IMR-90 (cell line): ENCODE data around the gene PCNX2. TPM values are rescaled to one million over a fixed set of nuclear protein-coding genes. Genes with fewer than 3 reads are reported as not detected.

Source experiments
- ATAC-seq: fragments of 200-7000 bp; cut with Tn5 transposase; 2 replicates; pipeline ENCODE4 v1.9.1; 2020; ENCODE audit warnings: low read depth, mild to moderate bottlenecking, moderate library complexity
- BruUV-seq: library from RNA; stranded (reverse); fragments of 400-500 nt; replicated peaks from 2 replicates; lab custom pipeline; 2021; lab: Mats Ljungman, UMichigan
- CTCF ChIA-PET: fragments of 300-600 bp; formaldehyde crosslinking; extraction: SDS; loops from one replicate; lab custom pipeline; 2021; ENCODE audit warnings: antibody characterized with exemption; lab: Yijun Ruan, JAX
- POLR2A ChIA-PET: fragments of 300-600 bp; sonication (Branson Sonifier 250); formaldehyde crosslinking; loops from one replicate; lab custom pipeline; 2022; ENCODE audit warnings: antibody characterized with exemption; ENCODE audit not compliant: unreplicated experiment; lab: Charles Lee
- DNase-seq: peaks from one replicate; pipeline ENCODE4 v3.0.0; 2013
- H2AFZ ChIP-seq: replicated peaks from 2 replicates; pipeline ENCODE3; 2013; ENCODE audit warnings: low read length, mild to moderate bottlenecking; ENCODE audit not compliant: poor library complexity
- H2AK5ac ChIP-seq: 2 replicates; pipeline ENCODE4 v1.6.1; 2013; ENCODE audit warnings: low read depth, low read length, inconsistent platforms
- H2AK9ac ChIP-seq: replicated peaks from 2 replicates; pipeline ENCODE3; 2013; ENCODE audit warnings: mild to moderate bottlenecking, low read depth, low read length, moderate library complexity; ENCODE audit not compliant: poor library complexity
- H2BK120ac ChIP-seq: 2 replicates; pipeline ENCODE4 v1.6.1; 2013; ENCODE audit warnings: low read depth, low read length, inconsistent platforms
- H2BK15ac ChIP-seq: 3 replicates; pipeline ENCODE4 v1.6.1; 2013; ENCODE audit warnings: low read depth, low read length, inconsistent platforms
- H2BK20ac ChIP-seq: 2 replicates; pipeline ENCODE4 v1.6.1; 2013; ENCODE audit warnings: low read depth, mild to moderate bottlenecking, inconsistent platforms, low read length, moderate library complexity
- H2BK5ac ChIP-seq: 2 replicates; pipeline ENCODE4 v1.6.1; 2013; ENCODE audit warnings: mild to moderate bottlenecking, low read depth, low read length, inconsistent platforms; ENCODE audit not compliant: poor library complexity, severe bottlenecking
- H3K14ac ChIP-seq: replicated peaks from 2 replicates; pipeline ENCODE4 v1.6.1; 2013; ENCODE audit warnings: low read depth, low read length, inconsistent platforms
- H3K18ac ChIP-seq: 2 replicates; pipeline ENCODE4 v1.6.1; 2013; ENCODE audit warnings: low read depth, low read length, control low read depth
- H3K23ac ChIP-seq: 2 replicates; pipeline ENCODE4 v1.6.1; 2013; ENCODE audit warnings: low read depth, low read length, inconsistent platforms
- H3K27ac ChIP-seq: 2 replicates; pipeline ENCODE4 v1.5.1; 2013; ENCODE audit warnings: mild to moderate bottlenecking, control low read depth, low read length; ENCODE audit not compliant: insufficient read depth
- H3K27me3 ChIP-seq: 2 replicates; pipeline ENCODE4 v1.6.1; 2013; ENCODE audit warnings: low read length; ENCODE audit not compliant: control insufficient read depth, insufficient read depth
- H3K36me3 ChIP-seq: 2 replicates; pipeline ENCODE4 v1.6.1; 2013; ENCODE audit warnings: low read length, mixed read lengths; ENCODE audit not compliant: control insufficient read depth, insufficient read depth
- H3K4ac ChIP-seq: 2 replicates; pipeline ENCODE4 v1.6.1; 2013; ENCODE audit warnings: low read depth, low read length, inconsistent platforms
- H3K4me1 ChIP-seq: 2 replicates; pipeline ENCODE4 v1.6.1; 2013; ENCODE audit warnings: low read length, mixed read lengths; ENCODE audit not compliant: control insufficient read depth, insufficient read depth
- H3K4me2 ChIP-seq: 2 replicates; pipeline ENCODE4 v1.6.1; 2013; ENCODE audit warnings: low read depth, mild to moderate bottlenecking, control low read depth, low read length, moderate library complexity
- H3K4me3 ChIP-seq: 2 replicates; pipeline ENCODE4 v1.5.1; 2013; ENCODE audit warnings: low read depth, mild to moderate bottlenecking, control low read depth, low read length, moderate library complexity; ENCODE audit not compliant: insufficient read depth
- H3K56ac ChIP-seq: 2 replicates; pipeline ENCODE4 v1.6.1; 2013; ENCODE audit warnings: low read length, inconsistent platforms; ENCODE audit not compliant: insufficient read depth; ENCODE audit errors: extremely low read depth
- H3K79me1 ChIP-seq, 2 experiments: 2 replicates each; pipeline ENCODE4 v1.6.1; 2013; ENCODE audit warnings: low read length in 2 of 2, inconsistent platforms in 1 of 2, low read depth in 1 of 2
- H3K9ac ChIP-seq: 2 replicates; pipeline ENCODE4 v1.6.1; 2013; ENCODE audit warnings: low read depth, low read length, control low read depth
- H3K9me1 ChIP-seq: 2 replicates; pipeline ENCODE4 v1.6.1; 2013; ENCODE audit warnings: low read length, inconsistent platforms; ENCODE audit not compliant: insufficient read depth
- H3K9me3 ChIP-seq: 2 replicates; pipeline ENCODE4 v1.6.1; 2013; ENCODE audit warnings: low read length; ENCODE audit not compliant: control insufficient read depth, insufficient read depth
- H4K20me1 ChIP-seq: 2 replicates; pipeline ENCODE4 v1.6.1; 2013; ENCODE audit warnings: low read length, inconsistent platforms; ENCODE audit not compliant: insufficient read depth
- H4K5ac ChIP-seq: 2 replicates; pipeline ENCODE4 v1.6.1; 2013; ENCODE audit warnings: mild to moderate bottlenecking, low read depth, low read length, control low read depth
- H4K8ac ChIP-seq, 2 experiments: 2 replicates each; pipeline ENCODE4 v1.6.1; 2013; ENCODE audit warnings: low read depth in 2 of 2, low read length in 2 of 2, control low read depth in 1 of 2, inconsistent platforms in 1 of 2
- H4K91ac ChIP-seq: 2 replicates; pipeline ENCODE4 v1.6.1; 2013; ENCODE audit warnings: low read depth, low read length, inconsistent platforms; ENCODE audit not compliant: insufficient read depth
- BHLHE40 ChIP-seq: fragments of 150-350 bp; IDR thresholded peaks from 2 replicates; pipeline ENCODE4 v1.6.1; 2016; ENCODE audit warnings: mild to moderate bottlenecking, low read depth, low read length
- CHD1 ChIP-seq: IDR thresholded peaks from 2 replicates; pipeline ENCODE4 v1.6.1; 2012; ENCODE audit warnings: low read depth, low read length, improper control_type of control experiment
- CTCF ChIP-seq: conservative IDR thresholded peaks from 2 replicates; pipeline ENCODE4 v1.5.1; 2012; ENCODE audit warnings: mild to moderate bottlenecking, low read depth, low read length, improper control_type of control experiment
- FOS ChIP-seq: fragments of 150-350 bp; IDR thresholded peaks from 2 replicates; pipeline ENCODE4 v1.6.1; 2016; ENCODE audit warnings: low read depth, low read length
- MAFK ChIP-seq: IDR thresholded peaks from 2 replicates; pipeline ENCODE4 v1.6.1; 2012; ENCODE audit warnings: low read depth, low read length, improper control_type of control experiment
- MAZ ChIP-seq: IDR thresholded peaks from 2 replicates; pipeline ENCODE4 v1.6.1; 2012; ENCODE audit warnings: low read depth, mild to moderate bottlenecking, low read length, improper control_type of control experiment, moderate library complexity, borderline replicate concordance
- MXI1 ChIP-seq: IDR thresholded peaks from 2 replicates; pipeline ENCODE4 v1.6.1; 2012; ENCODE audit warnings: low read depth, mild to moderate bottlenecking, low read length, moderate library complexity, borderline replicate concordance
- NFE2L2 ChIP-seq: fragments of 150-350 bp; IDR thresholded peaks from 2 replicates; pipeline ENCODE4 v1.6.1; 2016; ENCODE audit warnings: low read depth, mild to moderate bottlenecking, low read length
- POLR2A ChIP-seq: IDR thresholded peaks from 2 replicates; pipeline ENCODE4 v1.6.1; 2012; ENCODE audit warnings: mild to moderate bottlenecking, low read depth, low read length
- RAD21 ChIP-seq: IDR thresholded peaks from 2 replicates; pipeline ENCODE4 v1.6.1; 2012; ENCODE audit warnings: low read length, improper control_type of control experiment
- RCOR1 ChIP-seq: IDR thresholded peaks from 2 replicates; pipeline ENCODE4 v1.6.1; 2012; ENCODE audit warnings: mild to moderate bottlenecking, low read length, improper control_type of control experiment; ENCODE audit not compliant: insufficient replicate concordance
- RFX5 ChIP-seq: IDR thresholded peaks from 2 replicates; pipeline ENCODE4 v1.8.0; 2012; ENCODE audit warnings: low read depth, mild to moderate bottlenecking, low read length, moderate library complexity
- SMC3 ChIP-seq: fragments of 150-350 bp; IDR thresholded peaks from 2 replicates; pipeline ENCODE4 v1.6.1; 2016; ENCODE audit warnings: low read depth, mild to moderate bottlenecking, antibody characterized with exemption, low read length, moderate library complexity
- USF2 ChIP-seq: fragments of 150-350 bp; IDR thresholded peaks from 2 replicates; pipeline ENCODE4 v1.6.1; 2017; ENCODE audit warnings: mild to moderate bottlenecking, antibody characterized with exemption, low read length, low read depth
- WGBS, 2 experiments: methylation state at CpG; one replicate each; pipeline versions ENCODE4 v1.1.5 to v1.1.7; 2013; ENCODE audit warnings: missing lambda C conversion rate in 2 of 2; ENCODE audit not compliant: insufficient read length in 1 of 2; ENCODE audit errors: extremely low coverage in 2 of 2; 5-methylcytosine and 5-hydroxymethylcytosine counted together
- dilution Hi-C: fragments of 300-500 bp; cut with HindIII; formaldehyde crosslinking; loops from one replicate; pipeline ENCODE4 v1.14.3; 2018; ENCODE audit warnings: low sequenced_read_pairs; ENCODE audit not compliant: unreplicated experiment
- in situ Hi-C: fragments of 300-500 bp; cut with MboI; formaldehyde crosslinking; loops from 3 replicates; pipeline ENCODE4 v1.14.3; 2019; ENCODE audit warnings: low sequenced_read_pairs, inconsistent platforms, mixed read lengths
- intact Hi-C: fragments of 100-400 bp; cut with micrococcal nuclease; formaldehyde crosslinking; loops from 2 replicates; pipeline ENCODE4 v1.10.0; 2022
- polyA plus RNA-seq, 3 experiments: library from polyadenylated mRNA; depleted of rRNA; stranded (reverse); fragments of >200 nt; gene quantifications; 2 replicates each; pipeline ENCODE4 v1.2.3, GENCODE V29; 2012; ENCODE audit warnings: low replicate concordance in 1 of 3
- total RNA-seq: library from RNA; depleted of rRNA; stranded (reverse); fragments of >200 nt; gene quantifications from 2 replicates; pipeline ENCODE4 v1.2.3, GENCODE V29; 2012
- TF ChIP-seq, protein P1 (sequence below): fragments of 150-350 bp; IDR thresholded peaks from 2 replicates; pipeline ENCODE4 v1.6.1; 2016; ENCODE audit warnings: low read depth, mild to moderate bottlenecking, low read length, moderate library complexity, borderline replicate concordance

The PCNX2 gene
- total and polyA plus RNA-seq, 2 of the 4 experiments (the other 2 are of a cell fraction), result 15.9 to 22.6 TPM

GRCh38 chr1:233253231-233253831 is 42.2 kb downstream of the PCNX2 start:
- Histone ChIP-seq H4K8ac (peak overlapping the region in 1 of 2 experiments; percentile 1; a peak in 1 of 4 replicates), H2AK9ac (no peak overlapping the region), H4K91ac (peak overlapping the region; percentile 16; the same call in 1 of the 2 replicates), H3K79me1 (peaks cover 7 to 8% of the 10 kb centered on the region in 2 experiments; a peak in 3 of 4 replicates), H3K4ac (0 out of 2 replicates have a peak overlapping the region, but pooled peaks have one; percentile 43), H4K20me1 (no peaks in the 10 kb centered on the region; the same call in 1 of the 2 replicates), H3K23ac (no peak overlapping the region), H3K56ac (no peak overlapping the region), H3K27ac (peak overlapping the region; percentile 22; the same call in 1 of the 2 replicates), H3K18ac (peak overlapping the region; percentile 16; the same call in 1 of the 2 replicates), H3K9me3 (no peaks in the 10 kb centered on the region), H2AFZ (no peak overlapping the region), H2BK120ac (peak overlapping the region; percentile 23; the same call in 1 of the 2 replicates), H2BK15ac (no peak overlapping the region), H3K9me1 (peaks cover 14% of the 10 kb centered on the region), H3K27me3 (no peaks in the 10 kb centered on the region), H3K9ac (no peak overlapping the region), H3K4me2 (no peak overlapping the region; the same call in 1 of the 2 replicates), H3K36me3 (peaks cover 20% of the 10 kb centered on the region), H2BK20ac (no peak overlapping the region; the same call in 1 of the 2 replicates), H3K4me1 (peaks cover 10% of the 10 kb centered on the region), H3K14ac (0 out of 2 replicates have a peak overlapping the region, but pooled peaks have one; percentile 14), H2AK5ac (no peak overlapping the region), H4K5ac (no peak overlapping the region; the same call in 1 of the 2 replicates), H3K4me3 (no peak overlapping the region), H2BK5ac (peak overlapping the region; percentile 41)
- intact Hi-C loops (no loop called here), dilution Hi-C loops (no loop called here), in situ Hi-C loops (no loop called here)
- no TSS peak for BruUV-seq
- no CpG with 5 or more reads among the region's 4 CpGs for WGBS, 2 experiments
- ATAC-seq (peak; percentile 11), DNase-seq (no peak)
- ChIA-PET POLR2A (no interaction called here), CTCF (interaction anchor here (0.6 kb wide), 1 partner anchor 1882 kb away, joined by 4 read pairs; no protein-coding TSS in a partner anchor)
- TF ChIP-seq RFX5 (no peak), POLR2A (no peak), USF2 (no peak), NFE2L2 (no peak), CTCF (no peak), RAD21 (no peak), MAZ (no peak), RCOR1 (no peak), BHLHE40 (no peak), FOS (no peak), SMC3 (no peak), MXI1 (no peak), MAFK (no peak), CHD1 (no peak)
- TF ChIP-seq, protein P1, sequence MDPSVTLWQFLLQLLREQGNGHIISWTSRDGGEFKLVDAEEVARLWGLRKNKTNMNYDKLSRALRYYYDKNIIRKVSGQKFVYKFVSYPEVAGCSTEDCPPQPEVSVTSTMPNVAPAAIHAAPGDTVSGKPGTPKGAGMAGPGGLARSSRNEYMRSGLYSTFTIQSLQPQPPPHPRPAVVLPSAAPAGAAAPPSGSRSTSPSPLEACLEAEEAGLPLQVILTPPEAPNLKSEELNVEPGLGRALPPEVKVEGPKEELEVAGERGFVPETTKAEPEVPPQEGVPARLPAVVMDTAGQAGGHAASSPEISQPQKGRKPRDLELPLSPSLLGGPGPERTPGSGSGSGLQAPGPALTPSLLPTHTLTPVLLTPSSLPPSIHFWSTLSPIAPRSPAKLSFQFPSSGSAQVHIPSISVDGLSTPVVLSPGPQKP, result no peak
